ENCODE measurements around the gene ARFIP2.

DNA sequence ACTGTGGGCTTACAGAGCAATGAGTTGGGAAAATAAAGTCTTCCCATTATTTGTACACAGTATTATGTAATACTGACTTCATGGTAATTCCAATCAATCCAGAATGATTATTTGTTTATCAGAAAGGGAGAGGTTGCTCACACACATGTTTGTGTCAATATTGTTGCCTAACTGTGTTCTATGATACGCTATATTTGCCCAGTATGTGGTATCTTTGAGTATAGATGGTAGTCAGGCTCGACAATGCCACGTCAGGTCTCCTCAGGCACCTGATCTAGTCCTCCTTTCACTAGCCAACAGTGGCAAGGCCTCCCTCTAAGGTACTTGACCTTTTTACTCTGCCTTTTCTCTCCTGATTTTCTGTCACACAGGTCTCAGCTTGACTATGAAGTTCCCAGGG is 21.3 kb upstream of the ARFIP2 start:
- TF ChIP-seq CTCF (IDR thresholded peaks at IDR 0.05) (no peak), POLR2A (IDR thresholded peaks at IDR 0.05) (no peak)

Data from thyroid gland (tissue), 4 donors.